ENCODE results near the gene EIPR1. TPM values are rescaled to one million over a fixed set of nuclear protein-coding genes. Genes with fewer than 3 reads are reported as not detected.

Gene EIPR1
- total and polyA plus RNA-seq, 2 experiments from 2014 or later = 17.4 to 46.3 TPM

GRCh38 chr2:3379647-3380534 lies 2.3 kb upstream of the EIPR1 start, which contains the start of gene TRAPPC12:
Gene TRAPPC12 (plus strand): TSS chr2:3379694. CDS start chr2:3387624, 7,930 bp downstream.
- no peaks in the 10 kb centered on the region for H3K36me3 ChIP-seq (ENCODE audit: insufficient read depth)
- H3K4me1 ChIP-seq (ENCODE audit: insufficient read depth) = peaks cover 17% of the 10 kb centered on the region
- Mint-ChIP-seq H3K36me3 (ENCODE audit: low read depth) (peaks cover 13% of the 10 kb centered on the region), H3K4me1 (peaks cover 24% of the 10 kb centered on the region), H3K27ac (peak within 1 kb of the TSS; percentile 92), H3K27me3 (ENCODE audit: insufficient read depth, low read depth, poor library complexity) (peaks cover 6% of the 10 kb centered on the region), H3K4me3 (peak within 1 kb of the TSS; percentile 96), H3K9me3 (no peaks in the 10 kb centered on the region; the same call in 2 of the 3 replicates)
- H3K9me2 ChIP-seq (ENCODE audit: insufficient read depth) = 0 out of 2 replicates have a peak, but pooled peaks cover 3% of the 10 kb centered on the region
- H3K4me3 ChIP-seq = peak within 1 kb of the TSS; percentile 98
- no peaks in the 10 kb centered on the region for H3K27me3 ChIP-seq (ENCODE audit: insufficient read depth)
- peak within 1 kb of the TSS; percentile 90 for H3K27ac ChIP-seq (ENCODE audit: low read depth)
- H3K4me2 ChIP-seq = peak within 1 kb of the TSS; percentile 97
- peak; percentile 84 for ATAC-seq
- H4K20me1 ChIP-seq (replicated peaks; ENCODE audit: insufficient read depth) = 0 out of 2 replicates have a peak, but pooled peaks cover 5% of the 10 kb centered on the region
- TF ChIP-seq REST (IDR thresholded peaks at IDR 0.05; ENCODE audit: unreplicated experiment) (no peak), CTCF (conservative IDR thresholded peaks at IDR 0.05; ENCODE audit: low read depth in 2 of 2) (peak; percentile 43 to 56), POLR2AphosphoS5 (IDR thresholded peaks at IDR 0.05; ENCODE audit: low read depth) (peak; percentile 97), CREB1 (CRISPR knock-in tag; IDR thresholded peaks at IDR 0.05; ENCODE audit: low read depth) (peak; percentile 70), ETS1 (IDR thresholded peaks at IDR 0.05) (peak; percentile 70)
- H3F3A ChIP-seq (replicated peaks; ENCODE audit: low read depth) = peaks cover 3% of the 10 kb centered on the region
- H3K79me2 ChIP-seq (replicated peaks; ENCODE audit: insufficient read depth) = peaks cover 64% of the 10 kb centered on the region
- H2AFZ ChIP-seq = peak within 1 kb of the TSS; percentile 97
- DNase-seq (ENCODE audit: low spot score) = peak; percentile 96

- no peak for DNase-seq (ENCODE audit: low spot score)
- peak overlapping the region; percentile 67; the same call in 1 of the 2 replicates for H3K27ac Mint-ChIP-seq
- H3K27ac ChIP-seq (ENCODE audit: low read depth) = peak overlapping the region; percentile 82
Observed at GRCh38 chr2:3379339-3379646, 1.7 kb upstream of the EIPR1 start.

More at GRCh38 chr2:3379339-3379646, 1.7 kb upstream of the EIPR1 start:
- peaks cover 24% of the 10 kb centered on the region for H3K4me1 Mint-ChIP-seq
- H3K27me3 ChIP-seq (ENCODE audit: insufficient read depth) = no peaks in the 10 kb centered on the region
- H3K79me2 ChIP-seq (replicated peaks; ENCODE audit: insufficient read depth) = peaks cover 59% of the 10 kb centered on the region
- 0 out of 2 replicates have a peak, but pooled peaks cover 3% of the 10 kb centered on the region for H3K9me2 ChIP-seq (ENCODE audit: insufficient read depth)
- peaks cover 13% of the 10 kb centered on the region for H3K36me3 Mint-ChIP-seq (ENCODE audit: low read depth)
- H3K4me3 ChIP-seq = peak overlapping the region; percentile 98
- H3K4me1 ChIP-seq (ENCODE audit: insufficient read depth) = peaks cover 17% of the 10 kb centered on the region
- peak overlapping the region; percentile 97 for H3K4me2 ChIP-seq
- H3K9me3 Mint-ChIP-seq = no peaks in the 10 kb centered on the region; the same call in 2 of the 3 replicates
- H3K4me3 Mint-ChIP-seq = peak overlapping the region; percentile 96
- TF ChIP-seq NANOG (IDR thresholded peaks at IDR 0.05; ENCODE audit: borderline replicate concordance) (no peak), ZNF114 (CRISPR knock-in tag; IDR thresholded peaks at IDR 0.05) (no peak), ZNF331 (CRISPR knock-in tag; IDR thresholded peaks at IDR 0.05; ENCODE audit: low read depth) (no peak), EZH2 (IDR thresholded peaks at IDR 0.05; ENCODE audit: low read depth, unreplicated experiment) (no peak), EZH2phosphoT487 (IDR thresholded peaks at IDR 0.05; ENCODE audit: unreplicated experiment) (no peak), REST (IDR thresholded peaks at IDR 0.05; ENCODE audit: unreplicated experiment) (no peak)
- 0 out of 2 replicates have a peak, but pooled peaks cover 5% of the 10 kb centered on the region for H4K20me1 ChIP-seq (replicated peaks; ENCODE audit: insufficient read depth)
- H3K36me3 ChIP-seq (ENCODE audit: insufficient read depth) = no peaks in the 10 kb centered on the region
- H2AFZ ChIP-seq = no peak overlapping the region
- peaks cover 6% of the 10 kb centered on the region for H3K27me3 Mint-ChIP-seq (ENCODE audit: insufficient read depth, low read depth, poor library complexity)
- ATAC-seq = no peak
- H3F3A ChIP-seq (replicated peaks; ENCODE audit: low read depth) = peaks cover 3% of the 10 kb centered on the region
